ENCODE measurements around the gene TMEM17. TPM values are rescaled to one million over a fixed set of nuclear protein-coding genes. Genes with fewer than 3 reads are reported as not detected.
A peak's percentile ranks its signal among the peaks of the same experiment; 100 is the strongest.

Gene TMEM17
- total and polyA plus RNA-seq, 9 of the 15 experiments (the other 6 are each of a cell fraction or from before 2014, with no cell fraction given), result 0.58 to 2.2 (median 1.2) TPM

DNA sequence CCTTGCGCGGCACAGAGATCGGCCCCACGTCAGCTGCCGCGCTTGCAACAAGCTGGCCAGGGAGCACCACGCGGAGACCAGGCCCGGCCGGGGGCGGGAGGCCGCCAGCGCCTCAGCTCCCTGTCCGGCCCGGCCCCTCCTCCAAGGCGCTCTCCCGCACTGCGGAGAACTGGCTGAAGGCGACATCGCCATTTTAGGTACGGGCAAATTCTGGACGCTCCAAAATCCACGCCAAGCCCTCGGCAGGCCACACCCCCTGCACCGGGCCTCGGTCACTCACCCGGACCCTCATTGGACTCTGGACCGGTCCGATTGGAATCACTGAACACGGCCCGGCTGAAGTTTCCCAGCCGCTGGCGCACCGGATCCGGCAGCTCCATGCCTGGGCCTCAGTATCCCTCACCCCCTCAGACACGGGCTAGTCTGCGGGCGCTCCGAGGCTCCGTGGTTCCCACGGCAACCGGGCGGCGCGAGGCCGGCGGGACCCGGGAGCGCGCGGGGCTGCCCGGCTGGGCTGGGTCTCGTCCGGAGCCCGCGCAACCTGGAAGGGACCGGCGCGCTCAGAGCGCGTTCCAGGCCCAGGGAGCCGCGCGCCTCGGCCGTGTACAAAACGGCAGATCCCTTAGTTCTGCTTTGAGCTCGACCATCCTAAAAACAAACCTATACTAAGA is at the start of gene TMEM17 (continued):
- TF ChIP-seq, protein P1, sequence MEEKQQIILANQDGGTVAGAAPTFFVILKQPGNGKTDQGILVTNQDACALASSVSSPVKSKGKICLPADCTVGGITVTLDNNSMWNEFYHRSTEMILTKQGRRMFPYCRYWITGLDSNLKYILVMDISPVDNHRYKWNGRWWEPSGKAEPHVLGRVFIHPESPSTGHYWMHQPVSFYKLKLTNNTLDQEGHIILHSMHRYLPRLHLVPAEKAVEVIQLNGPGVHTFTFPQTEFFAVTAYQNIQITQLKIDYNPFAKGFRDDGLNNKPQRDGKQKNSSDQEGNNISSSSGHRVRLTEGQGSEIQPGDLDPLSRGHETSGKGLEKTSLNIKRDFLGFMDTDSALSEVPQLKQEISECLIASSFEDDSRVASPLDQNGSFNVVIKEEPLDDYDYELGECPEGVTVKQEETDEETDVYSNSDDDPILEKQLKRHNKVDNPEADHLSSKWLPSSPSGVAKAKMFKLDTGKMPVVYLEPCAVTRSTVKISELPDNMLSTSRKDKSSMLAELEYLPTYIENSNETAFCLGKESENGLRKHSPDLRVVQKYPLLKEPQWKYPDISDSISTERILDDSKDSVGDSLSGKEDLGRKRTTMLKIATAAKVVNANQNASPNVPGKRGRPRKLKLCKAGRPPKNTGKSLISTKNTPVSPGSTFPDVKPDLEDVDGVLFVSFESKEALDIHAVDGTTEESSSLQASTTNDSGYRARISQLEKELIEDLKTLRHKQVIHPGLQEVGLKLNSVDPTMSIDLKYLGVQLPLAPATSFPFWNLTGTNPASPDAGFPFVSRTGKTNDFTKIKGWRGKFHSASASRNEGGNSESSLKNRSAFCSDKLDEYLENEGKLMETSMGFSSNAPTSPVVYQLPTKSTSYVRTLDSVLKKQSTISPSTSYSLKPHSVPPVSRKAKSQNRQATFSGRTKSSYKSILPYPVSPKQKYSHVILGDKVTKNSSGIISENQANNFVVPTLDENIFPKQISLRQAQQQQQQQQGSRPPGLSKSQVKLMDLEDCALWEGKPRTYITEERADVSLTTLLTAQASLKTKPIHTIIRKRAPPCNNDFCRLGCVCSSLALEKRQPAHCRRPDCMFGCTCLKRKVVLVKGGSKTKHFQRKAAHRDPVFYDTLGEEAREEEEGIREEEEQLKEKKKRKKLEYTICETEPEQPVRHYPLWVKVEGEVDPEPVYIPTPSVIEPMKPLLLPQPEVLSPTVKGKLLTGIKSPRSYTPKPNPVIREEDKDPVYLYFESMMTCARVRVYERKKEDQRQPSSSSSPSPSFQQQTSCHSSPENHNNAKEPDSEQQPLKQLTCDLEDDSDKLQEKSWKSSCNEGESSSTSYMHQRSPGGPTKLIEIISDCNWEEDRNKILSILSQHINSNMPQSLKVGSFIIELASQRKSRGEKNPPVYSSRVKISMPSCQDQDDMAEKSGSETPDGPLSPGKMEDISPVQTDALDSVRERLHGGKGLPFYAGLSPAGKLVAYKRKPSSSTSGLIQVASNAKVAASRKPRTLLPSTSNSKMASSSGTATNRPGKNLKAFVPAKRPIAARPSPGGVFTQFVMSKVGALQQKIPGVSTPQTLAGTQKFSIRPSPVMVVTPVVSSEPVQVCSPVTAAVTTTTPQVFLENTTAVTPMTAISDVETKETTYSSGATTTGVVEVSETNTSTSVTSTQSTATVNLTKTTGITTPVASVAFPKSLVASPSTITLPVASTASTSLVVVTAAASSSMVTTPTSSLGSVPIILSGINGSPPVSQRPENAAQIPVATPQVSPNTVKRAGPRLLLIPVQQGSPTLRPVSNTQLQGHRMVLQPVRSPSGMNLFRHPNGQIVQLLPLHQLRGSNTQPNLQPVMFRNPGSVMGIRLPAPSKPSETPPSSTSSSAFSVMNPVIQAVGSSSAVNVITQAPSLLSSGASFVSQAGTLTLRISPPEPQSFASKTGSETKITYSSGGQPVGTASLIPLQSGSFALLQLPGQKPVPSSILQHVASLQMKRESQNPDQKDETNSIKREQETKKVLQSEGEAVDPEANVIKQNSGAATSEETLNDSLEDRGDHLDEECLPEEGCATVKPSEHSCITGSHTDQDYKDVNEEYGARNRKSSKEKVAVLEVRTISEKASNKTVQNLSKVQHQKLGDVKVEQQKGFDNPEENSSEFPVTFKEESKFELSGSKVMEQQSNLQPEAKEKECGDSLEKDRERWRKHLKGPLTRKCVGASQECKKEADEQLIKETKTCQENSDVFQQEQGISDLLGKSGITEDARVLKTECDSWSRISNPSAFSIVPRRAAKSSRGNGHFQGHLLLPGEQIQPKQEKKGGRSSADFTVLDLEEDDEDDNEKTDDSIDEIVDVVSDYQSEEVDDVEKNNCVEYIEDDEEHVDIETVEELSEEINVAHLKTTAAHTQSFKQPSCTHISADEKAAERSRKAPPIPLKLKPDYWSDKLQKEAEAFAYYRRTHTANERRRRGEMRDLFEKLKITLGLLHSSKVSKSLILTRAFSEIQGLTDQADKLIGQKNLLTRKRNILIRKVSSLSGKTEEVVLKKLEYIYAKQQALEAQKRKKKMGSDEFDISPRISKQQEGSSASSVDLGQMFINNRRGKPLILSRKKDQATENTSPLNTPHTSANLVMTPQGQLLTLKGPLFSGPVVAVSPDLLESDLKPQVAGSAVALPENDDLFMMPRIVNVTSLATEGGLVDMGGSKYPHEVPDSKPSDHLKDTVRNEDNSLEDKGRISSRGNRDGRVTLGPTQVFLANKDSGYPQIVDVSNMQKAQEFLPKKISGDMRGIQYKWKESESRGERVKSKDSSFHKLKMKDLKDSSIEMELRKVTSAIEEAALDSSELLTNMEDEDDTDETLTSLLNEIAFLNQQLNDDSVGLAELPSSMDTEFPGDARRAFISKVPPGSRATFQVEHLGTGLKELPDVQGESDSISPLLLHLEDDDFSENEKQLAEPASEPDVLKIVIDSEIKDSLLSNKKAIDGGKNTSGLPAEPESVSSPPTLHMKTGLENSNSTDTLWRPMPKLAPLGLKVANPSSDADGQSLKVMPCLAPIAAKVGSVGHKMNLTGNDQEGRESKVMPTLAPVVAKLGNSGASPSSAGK (IDR thresholded peaks at IDR 0.05), result 0 out of 2 replicates have a peak, but pooled peaks have one; percentile 10
- TF ChIP-seq DPF2 (IDR thresholded peaks at IDR 0.05) (no peak), POLR2AphosphoS5 (IDR thresholded peaks at IDR 0.05; ENCODE audit: control insufficient read depth, insufficient read depth, low read depth, low read length) (no peak; the same call in 1 of the 2 replicates), GTF2E2 (tag; IDR thresholded peaks at IDR 0.05) (no peak; the same call in 1 of the 2 replicates), ZC3H4 (CRISPR knock-in tag; IDR thresholded peaks at IDR 0.05; ENCODE audit: borderline replicate concordance) (no peak), TCFL5 (CRISPR knock-in tag; conservative IDR thresholded peaks at IDR 0.05) (no peak), ZKSCAN1 (IDR thresholded peaks at IDR 0.05; ENCODE audit: low read depth, low read length) (no peak), ZFX (CRISPR knock-in tag; IDR thresholded peaks at IDR 0.05) (peak; percentile 98)
- TF ChIP-seq, protein P2, sequence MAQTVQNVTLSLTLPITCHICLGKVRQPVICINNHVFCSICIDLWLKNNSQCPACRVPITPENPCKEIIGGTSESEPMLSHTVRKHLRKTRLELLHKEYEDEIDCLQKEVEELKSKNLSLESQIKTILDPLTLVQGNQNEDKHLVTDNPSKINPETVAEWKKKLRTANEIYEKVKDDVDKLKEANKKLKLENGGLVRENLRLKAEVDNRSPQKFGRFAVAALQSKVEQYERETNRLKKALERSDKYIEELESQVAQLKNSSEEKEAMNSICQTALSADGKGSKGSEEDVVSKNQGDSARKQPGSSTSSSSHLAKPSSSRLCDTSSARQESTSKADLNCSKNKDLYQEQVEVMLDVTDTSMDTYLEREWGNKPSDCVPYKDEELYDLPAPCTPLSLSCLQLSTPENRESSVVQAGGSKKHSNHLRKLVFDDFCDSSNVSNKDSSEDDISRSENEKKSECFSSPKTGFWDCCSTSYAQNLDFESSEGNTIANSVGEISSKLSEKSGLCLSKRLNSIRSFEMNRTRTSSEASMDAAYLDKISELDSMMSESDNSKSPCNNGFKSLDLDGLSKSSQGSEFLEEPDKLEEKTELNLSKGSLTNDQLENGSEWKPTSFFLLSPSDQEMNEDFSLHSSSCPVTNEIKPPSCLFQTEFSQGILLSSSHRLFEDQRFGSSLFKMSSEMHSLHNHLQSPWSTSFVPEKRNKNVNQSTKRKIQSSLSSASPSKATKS (CRISPR knock-in tag; IDR thresholded peaks at IDR 0.05), result no peak
- TF ChIP-seq, protein P3, sequence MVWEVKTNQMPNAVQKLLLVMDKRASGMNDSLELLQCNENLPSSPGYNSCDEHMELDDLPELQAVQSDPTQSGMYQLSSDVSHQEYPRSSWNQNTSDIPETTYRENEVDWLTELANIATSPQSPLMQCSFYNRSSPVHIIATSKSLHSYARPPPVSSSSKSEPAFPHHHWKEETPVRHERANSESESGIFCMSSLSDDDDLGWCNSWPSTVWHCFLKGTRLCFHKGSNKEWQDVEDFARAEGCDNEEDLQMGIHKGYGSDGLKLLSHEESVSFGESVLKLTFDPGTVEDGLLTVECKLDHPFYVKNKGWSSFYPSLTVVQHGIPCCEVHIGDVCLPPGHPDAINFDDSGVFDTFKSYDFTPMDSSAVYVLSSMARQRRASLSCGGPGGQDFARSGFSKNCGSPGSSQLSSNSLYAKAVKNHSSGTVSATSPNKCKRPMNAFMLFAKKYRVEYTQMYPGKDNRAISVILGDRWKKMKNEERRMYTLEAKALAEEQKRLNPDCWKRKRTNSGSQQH (CRISPR knock-in tag; IDR thresholded peaks at IDR 0.05), result no peak
